HG03439 (cell line): Measurements from ENCODE around the gene ARFRP1.

Source experiments
- ATAC-seq: cut with Tn5 transposase; IDR thresholded peaks from one replicate; pipeline ENCODE4 v1.9.1; 2021; ENCODE audit warnings: mild to moderate bottlenecking, moderate library complexity; ENCODE audit not compliant: unreplicated experiment

Gene ARFRP1

GRCh38 chr20:63692436-63693082, 15.2 kb downstream of the ARFRP1 start:
- no peak for ATAC-seq

GRCh38 chr20:63691711-63692435, 15.9 kb downstream of the ARFRP1 start:
- no peak for ATAC-seq

GRCh38 chr20:63690898-63691710, 16.7 kb downstream of the ARFRP1 start:
- ATAC-seq: no peak

GRCh38 chr20:63690003-63690897, 17.5 kb downstream of the ARFRP1 start:
- no peak for ATAC-seq

- ATAC-seq: no peak
These were observed 18.5 kb downstream of the ARFRP1 start for GRCh38 chr20:63689046-63690002.

GRCh38 chr20:63688228-63689045, 19.3 kb downstream of the ARFRP1 start:
- ATAC-seq: no peak

GRCh38 chr20:63687419-63688178, 20.2 kb downstream of the ARFRP1 start:
- ATAC-seq: no peak

- ATAC-seq: no peak
These were observed 21.1 kb downstream of the ARFRP1 start for GRCh38 chr20:63686492-63687321.

GRCh38 chr20:63686094-63686491, 21.7 kb downstream of the ARFRP1 start:
- ATAC-seq: no peak

GRCh38 chr20:63685269-63686026, 22.3 kb downstream of the ARFRP1 start:
- no peak for ATAC-seq

- ATAC-seq: no peak
These were observed 25.2 kb downstream of the ARFRP1 start for GRCh38 chr20:63682384-63683139.

- ATAC-seq: no peak
These were observed 26.1 kb downstream of the ARFRP1 start for GRCh38 chr20:63681609-63682142.

GRCh38 chr20:63680857-63681608, 26.7 kb downstream of the ARFRP1 start:
- no peak for ATAC-seq

- no peak for ATAC-seq
These were observed 27.3 kb downstream of the ARFRP1 start for GRCh38 chr20:63680427-63680826.
